GM21825 (cell line): Measurements from ENCODE around the gene EBPL.
"Not testable (repeated sequence)": the region's sequence is repeated elsewhere in the genome, so short reads cannot be mapped to it uniquely, and the experiment has no call there.

Experiments used
- ATAC-seq: cut with Tn5 transposase; IDR thresholded peaks from one replicate; pipeline ENCODE4 v1.9.1; 2021; ENCODE audit warnings: mild to moderate bottlenecking, moderate library complexity; ENCODE audit not compliant: unreplicated experiment

EBPL gene

GRCh38 chr13:49690995-49691784 is at the start of gene EBPL:
Gene EBPL, minus strand, starts transcription at chr13:49691486. Its CDS starts 62 bp downstream, at chr13:49691424.
- peak; percentile 98 for ATAC-seq

- no peak for ATAC-seq
Observed at GRCh38 chr13:49740870-49741269, 49.6 kb upstream of the EBPL start.

- no peak for ATAC-seq
Observed at GRCh38 chr13:49739498-49740187, 48.4 kb upstream of the EBPL start.

- no peak for ATAC-seq
Observed at GRCh38 chr13:49733181-49733951, 42.1 kb upstream of the EBPL start.

GRCh38 chr13:49731766-49732165 is 40.5 kb upstream of the EBPL start:
- no peak for ATAC-seq

GRCh38 chr13:49716615-49717014 is 25.3 kb upstream of the EBPL start:
- no peak for ATAC-seq

GRCh38 chr13:49714757-49715156 is 23.5 kb upstream of the EBPL start:
- no peak for ATAC-seq

GRCh38 chr13:49711218-49711863 is 20.1 kb upstream of the EBPL start:
- no peak for ATAC-seq

GRCh38 chr13:49704264-49704663 is 13.0 kb upstream of the EBPL start:
- ATAC-seq = not testable (repeated sequence)

GRCh38 chr13:49701491-49701890 is 10.2 kb upstream of the EBPL start:
- no peak for ATAC-seq

GRCh38 chr13:49697468-49697867 is 6.2 kb upstream of the EBPL start:
- no peak for ATAC-seq

- no peak for ATAC-seq
Observed at GRCh38 chr13:49694446-49694845, 3.2 kb upstream of the EBPL start.

GRCh38 chr13:49693877-49694276 is 2.6 kb upstream of the EBPL start:
- no peak for ATAC-seq

GRCh38 chr13:49693191-49693733 is 2.0 kb upstream of the EBPL start:
- ATAC-seq = no peak

GRCh38 chr13:49690133-49690994 is 922 bp downstream of the EBPL start:
- ATAC-seq = peak; percentile 7

- no peak for ATAC-seq
Observed at GRCh38 chr13:49683489-49683888, 7.8 kb downstream of the EBPL start.

GRCh38 chr13:49681842-49682435 is 9.3 kb downstream of the EBPL start:
- ATAC-seq = no peak

GRCh38 chr13:49679246-49679645 is 12.0 kb downstream of the EBPL start:
- ATAC-seq = no peak

- ATAC-seq = no peak
Observed at GRCh38 chr13:49678191-49678914, 12.9 kb downstream of the EBPL start.
